ENCODE data around the gene NELFA. TPM values are rescaled to one million over a fixed set of nuclear protein-coding genes. Genes with fewer than 3 reads are reported as not detected.

NELFA gene
- total RNA-seq, 1 donor = 17.9 TPM

DNA sequence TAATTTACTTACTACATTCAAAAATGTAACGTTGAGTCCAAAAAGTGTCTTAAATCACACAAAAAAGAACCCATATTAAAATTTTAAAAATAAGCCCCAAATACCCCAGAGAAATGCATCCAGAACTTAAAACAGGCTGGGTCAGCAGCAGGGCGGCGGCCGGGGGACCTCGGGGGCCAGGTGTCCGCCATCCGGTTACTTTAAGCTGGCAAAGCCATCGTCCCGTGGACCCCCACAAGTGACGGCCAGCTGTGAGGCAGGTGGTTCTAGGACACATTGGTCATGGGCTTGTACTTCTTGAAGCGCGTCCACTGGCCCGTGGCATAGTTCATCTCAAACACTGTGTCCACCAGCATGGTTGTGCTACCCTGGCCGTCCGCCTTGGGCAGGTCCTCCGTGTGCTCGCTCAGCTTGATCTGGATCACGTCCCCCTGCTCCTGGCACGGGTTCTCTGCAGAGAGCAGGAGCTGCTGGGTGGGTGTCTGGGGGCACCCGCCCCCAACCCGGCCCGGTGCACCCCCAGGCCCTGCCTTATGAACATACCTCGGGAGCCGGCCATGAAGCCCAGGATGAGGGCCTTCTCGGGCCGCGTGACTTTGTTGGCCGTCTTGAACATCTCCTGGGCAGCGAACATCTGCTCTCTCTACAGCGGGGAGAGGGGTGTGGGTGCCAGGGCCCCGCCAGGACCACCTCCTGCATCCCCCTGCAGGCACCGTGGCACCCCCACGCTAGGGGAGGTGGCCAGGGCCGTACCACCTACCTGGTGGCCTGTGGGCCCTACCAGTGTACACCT, 25.5 kb downstream of the NELFA start:
- H3K4me1 ChIP-seq (ENCODE audit: insufficient read depth, low read length) = no peaks in the 10 kb centered on the region
- H3K9me3 ChIP-seq (ENCODE audit: low read depth, low read length) = no peaks in the 10 kb centered on the region
- no peaks in the 10 kb centered on the region for H3K27me3 ChIP-seq (ENCODE audit: insufficient read depth, low read length)
- no peak overlapping the region for H3K4me3 ChIP-seq (ENCODE audit: low read length)

GRCh38 chr4:1982124-1983052, 26.4 kb downstream of the NELFA start:
- Histone ChIP-seq H3K9me3 (ENCODE audit: low read depth, low read length) (no peaks in the 10 kb centered on the region), H3K4me1 (ENCODE audit: insufficient read depth, low read length) (no peaks in the 10 kb centered on the region), H3K27me3 (ENCODE audit: insufficient read depth, low read length) (no peaks in the 10 kb centered on the region), H3K4me3 (ENCODE audit: low read length) (no peak overlapping the region)

GRCh38 chr4:1981251-1982058, 27.3 kb downstream of the NELFA start:
- Histone ChIP-seq H3K9me3 (ENCODE audit: low read depth, low read length) (no peaks in the 10 kb centered on the region), H3K4me3 (ENCODE audit: low read length) (no peak overlapping the region), H3K27me3 (ENCODE audit: insufficient read depth, low read length) (no peaks in the 10 kb centered on the region), H3K4me1 (ENCODE audit: insufficient read depth, low read length) (no peaks in the 10 kb centered on the region)

DNA sequence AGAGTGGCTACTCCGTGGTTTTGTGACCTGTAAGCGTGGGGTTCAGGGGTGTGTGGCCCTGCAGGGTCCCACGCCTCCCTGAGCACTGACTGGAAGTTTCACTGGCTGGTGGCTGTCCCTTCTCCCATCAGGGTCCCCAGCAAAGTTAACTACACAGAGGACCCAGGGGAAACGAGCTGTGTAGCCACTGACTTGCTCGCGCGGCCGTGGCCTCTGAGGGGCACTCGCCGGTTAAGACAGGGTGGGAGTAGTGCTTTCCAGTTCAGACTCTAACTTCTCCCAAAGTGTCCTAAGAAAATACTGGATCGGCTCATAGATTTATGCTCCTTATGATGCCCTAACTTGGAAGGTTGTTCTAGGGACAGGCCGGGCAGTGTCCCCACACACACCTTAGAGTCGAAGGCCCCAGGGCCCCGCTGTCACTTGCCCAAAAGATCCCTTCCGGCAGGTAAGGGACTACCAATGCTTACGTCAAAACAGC, 28.2 kb downstream of the NELFA start:
- no peaks in the 10 kb centered on the region for H3K4me1 ChIP-seq (ENCODE audit: insufficient read depth, low read length)
- H3K9me3 ChIP-seq (ENCODE audit: low read depth, low read length) = no peaks in the 10 kb centered on the region
- no peak overlapping the region for H3K4me3 ChIP-seq (ENCODE audit: low read length)
- H3K27me3 ChIP-seq (ENCODE audit: insufficient read depth, low read length) = no peaks in the 10 kb centered on the region

DNA sequence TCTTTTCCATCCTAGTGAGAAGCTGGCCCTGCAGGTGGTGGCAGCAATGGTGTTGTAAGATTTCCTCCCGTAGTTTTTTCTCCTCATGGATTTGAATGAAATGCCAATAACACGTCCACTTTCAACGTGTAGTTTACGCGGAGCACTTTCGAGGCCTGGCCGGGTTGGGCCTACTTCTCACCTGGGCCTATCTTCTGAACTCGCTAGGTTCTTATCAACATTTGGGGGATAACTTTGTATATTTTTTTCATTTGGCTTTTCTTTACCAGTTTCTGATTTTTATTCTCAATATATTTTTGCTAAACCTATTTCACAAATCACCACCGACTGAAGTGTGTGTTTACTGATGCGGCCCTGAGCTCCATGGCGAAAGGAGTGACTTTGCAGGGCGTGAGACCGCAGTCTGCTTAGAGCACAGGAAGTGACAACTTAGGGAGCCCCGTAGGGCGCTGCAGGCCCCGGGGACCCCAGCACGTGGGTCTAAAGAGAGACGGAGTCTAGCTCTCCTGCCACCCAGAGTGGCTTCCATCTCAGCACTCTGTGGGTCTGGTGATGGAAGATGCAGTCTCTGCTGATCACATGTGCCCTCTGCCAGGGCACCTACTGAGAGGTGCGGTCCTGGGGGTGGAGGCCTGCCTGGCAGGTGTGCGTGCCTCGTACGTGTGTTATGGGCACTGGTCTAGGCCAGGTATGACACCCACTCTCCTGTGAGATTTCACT, 29.1 kb downstream of the NELFA start:
- Histone ChIP-seq H3K4me1 (ENCODE audit: insufficient read depth, low read length) (no peaks in the 10 kb centered on the region), H3K27me3 (ENCODE audit: insufficient read depth, low read length) (no peaks in the 10 kb centered on the region), H3K9me3 (ENCODE audit: low read depth, low read length) (no peaks in the 10 kb centered on the region), H3K4me3 (ENCODE audit: low read length) (no peak overlapping the region)

DNA sequence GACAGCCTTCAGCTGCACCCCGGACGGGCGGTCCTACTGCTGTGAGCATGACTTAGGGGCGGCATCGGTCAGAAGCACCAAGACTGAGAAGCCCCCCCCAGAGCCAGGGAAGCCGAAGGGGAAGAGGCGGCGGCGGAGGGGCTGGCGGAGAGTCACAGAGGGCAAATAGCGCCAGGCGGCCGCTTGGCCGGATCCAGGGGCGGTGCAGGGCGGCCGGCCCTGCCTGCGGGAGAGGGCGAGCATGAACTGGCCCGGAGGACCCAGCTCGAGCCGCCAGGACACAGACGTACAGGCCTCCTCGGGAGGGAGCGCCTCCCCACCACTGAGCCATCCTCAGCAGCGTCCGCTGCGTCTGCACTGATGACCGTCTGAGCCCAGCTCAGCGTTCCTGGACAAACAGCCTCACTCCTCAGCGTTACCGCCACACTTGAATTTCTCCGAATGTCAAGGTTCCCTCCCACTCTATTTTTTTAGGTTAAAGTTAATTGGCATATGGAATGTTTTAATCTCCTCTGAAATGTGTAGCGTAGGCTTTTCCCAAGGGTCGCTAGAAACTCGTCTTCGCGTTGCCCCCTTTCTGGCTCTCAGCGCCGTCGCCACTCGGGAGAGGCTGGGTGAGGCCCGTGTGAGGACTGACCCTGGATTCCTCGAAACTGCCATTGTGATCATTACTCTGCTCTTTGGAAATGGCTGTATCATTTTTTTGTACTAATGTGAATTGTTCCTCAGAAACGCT, 29.9 kb downstream of the NELFA start:
- Histone ChIP-seq H3K4me1 (ENCODE audit: insufficient read depth, low read length) (no peaks in the 10 kb centered on the region), H3K9me3 (ENCODE audit: low read depth, low read length) (no peaks in the 10 kb centered on the region), H3K27me3 (ENCODE audit: insufficient read depth, low read length) (no peaks in the 10 kb centered on the region), H3K4me3 (ENCODE audit: low read length) (no peak overlapping the region)

GRCh38 chr4:1978226-1978625, 30.5 kb downstream of the NELFA start:
- no peaks in the 10 kb centered on the region for H3K9me3 ChIP-seq (ENCODE audit: low read depth, low read length)
- no peak overlapping the region for H3K4me3 ChIP-seq (ENCODE audit: low read length)
- H3K4me1 ChIP-seq (ENCODE audit: insufficient read depth, low read length) = no peaks in the 10 kb centered on the region
- no peaks in the 10 kb centered on the region for H3K27me3 ChIP-seq (ENCODE audit: insufficient read depth, low read length)

- Histone ChIP-seq H3K4me3 (ENCODE audit: low read length) (no peak overlapping the region), H3K4me1 (ENCODE audit: insufficient read depth, low read length) (no peaks in the 10 kb centered on the region), H3K9me3 (ENCODE audit: low read depth, low read length) (no peaks in the 10 kb centered on the region), H3K27me3 (ENCODE audit: insufficient read depth, low read length) (no peaks in the 10 kb centered on the region)
Measured at GRCh38 chr4:1976416-1977352, 32.1 kb downstream of the NELFA start.

GRCh38 chr4:1975880-1976279, 32.9 kb downstream of the NELFA start:
- Histone ChIP-seq H3K4me3 (ENCODE audit: low read length) (no peak overlapping the region), H3K4me1 (ENCODE audit: insufficient read depth, low read length) (no peaks in the 10 kb centered on the region), H3K9me3 (ENCODE audit: low read depth, low read length) (no peaks in the 10 kb centered on the region), H3K27me3 (ENCODE audit: insufficient read depth, low read length) (no peaks in the 10 kb centered on the region)

- Histone ChIP-seq H3K27me3 (ENCODE audit: insufficient read depth, low read length) (no peaks in the 10 kb centered on the region), H3K4me3 (ENCODE audit: low read length) (no peak overlapping the region), H3K9me3 (ENCODE audit: low read depth, low read length) (no peaks in the 10 kb centered on the region), H3K4me1 (ENCODE audit: insufficient read depth, low read length) (no peaks in the 10 kb centered on the region)
Measured at GRCh38 chr4:1975391-1975801, 33.4 kb downstream of the NELFA start.

GRCh38 chr4:1974840-1975239, 33.9 kb downstream of the NELFA start:
- Histone ChIP-seq H3K4me3 (ENCODE audit: low read length) (no peak overlapping the region), H3K27me3 (ENCODE audit: insufficient read depth, low read length) (no peaks in the 10 kb centered on the region), H3K4me1 (ENCODE audit: insufficient read depth, low read length) (no peaks in the 10 kb centered on the region), H3K9me3 (ENCODE audit: low read depth, low read length) (no peaks in the 10 kb centered on the region)

GRCh38 chr4:1973661-1974060, 35.1 kb downstream of the NELFA start:
- no peaks in the 10 kb centered on the region for H3K9me3 ChIP-seq (ENCODE audit: low read depth, low read length)
- no peak overlapping the region for H3K4me3 ChIP-seq (ENCODE audit: low read length)
- H3K4me1 ChIP-seq (ENCODE audit: insufficient read depth, low read length) = no peaks in the 10 kb centered on the region
- no peaks in the 10 kb centered on the region for H3K27me3 ChIP-seq (ENCODE audit: insufficient read depth, low read length)

- H3K9me3 ChIP-seq (ENCODE audit: low read depth, low read length) = no peaks in the 10 kb centered on the region
- no peaks in the 10 kb centered on the region for H3K4me1 ChIP-seq (ENCODE audit: insufficient read depth, low read length)
- H3K27me3 ChIP-seq (ENCODE audit: insufficient read depth, low read length) = no peaks in the 10 kb centered on the region
- no peak overlapping the region for H3K4me3 ChIP-seq (ENCODE audit: low read length)
Measured at GRCh38 chr4:1973218-1973617, 35.6 kb downstream of the NELFA start.

Data from mononuclear cell (primary cell).